Parathyroid adenoma (tissue), 2 donors: ENCODE data around the gene UBQLN4.
A peak's percentile ranks its signal among the peaks of the same experiment; 100 is the strongest.

Experiments used
- H2AFZ ChIP-seq: fragments of 300-600 bp; sonication (generic); one replicate; pipeline ENCODE4 v1.7.0; 2017; ENCODE audit warnings: antibody characterized with exemption, mild to moderate bottlenecking
- H3K27ac ChIP-seq: fragments of 300-600 bp; sonication (generic); one replicate; pipeline ENCODE4 v1.7.0; 2017
- H3K27me3 ChIP-seq: fragments of 300-600 bp; sonication (generic); one replicate; pipeline ENCODE4 v1.7.0; 2017; ENCODE audit warnings: low read length; ENCODE audit not compliant: control insufficient read depth, insufficient read depth
- H3K36me3 ChIP-seq: fragments of 300-600 bp; sonication (generic); one replicate; pipeline ENCODE4 v1.7.0; 2017; ENCODE audit warnings: low read length; ENCODE audit not compliant: control insufficient read depth, insufficient read depth
- H3K4me1 ChIP-seq: fragments of 300-600 bp; sonication (generic); one replicate; pipeline ENCODE4 v1.7.0; 2017; ENCODE audit warnings: control low read depth
- H3K4me2 ChIP-seq: fragments of 300-600 bp; sonication (generic); one replicate; pipeline ENCODE4 v1.7.0; 2017; ENCODE audit warnings: low read length
- H3K4me3 ChIP-seq: fragments of 300-600 bp; sonication (generic); one replicate; pipeline ENCODE4 v1.7.0; 2017; ENCODE audit warnings: low read depth, low read length
- H3K79me2 ChIP-seq: fragments of 300-600 bp; sonication (generic); one replicate; pipeline ENCODE4 v1.7.0; 2017; ENCODE audit warnings: control low read depth
- H3K9ac ChIP-seq: fragments of 300-600 bp; sonication (generic); one replicate; pipeline ENCODE4 v1.7.0; 2017; ENCODE audit warnings: mild to moderate bottlenecking
- H3K9me3 ChIP-seq: fragments of 300-600 bp; sonication (generic); one replicate; pipeline ENCODE4 v1.7.0; 2017; ENCODE audit warnings: low read length; ENCODE audit not compliant: control insufficient read depth
- CTCF ChIP-seq: fragments of 300-600 bp; sonication (generic); IDR thresholded peaks from one replicate; pipeline ENCODE4 v1.7.0; 2017; ENCODE audit warnings: antibody characterized with exemption, mild to moderate bottlenecking
- donor health status: primary hyperparathyroidism.

UBQLN4 gene

GRCh38 chr1:155996166-155996565 is 57.4 kb downstream of the UBQLN4 start:
- no peaks in the 10 kb centered on the region for H3K4me1 ChIP-seq
- H3K4me2 ChIP-seq: no peak overlapping the region
- no peak overlapping the region for H2AFZ ChIP-seq
- no peaks in the 10 kb centered on the region for H3K9me3 ChIP-seq
- no peaks in the 10 kb centered on the region for H3K36me3 ChIP-seq
- H3K27me3 ChIP-seq: no peaks in the 10 kb centered on the region
- H3K79me2 ChIP-seq: no peaks in the 10 kb centered on the region
- TF ChIP-seq CTCF: no peak
- no peak overlapping the region for H3K9ac ChIP-seq
- H3K4me3 ChIP-seq: no peak overlapping the region
- H3K27ac ChIP-seq: no peak overlapping the region

- H2AFZ ChIP-seq: no peak overlapping the region
- H3K9ac ChIP-seq: no peak overlapping the region
- H3K27ac ChIP-seq: no peak overlapping the region
- no peak overlapping the region for H3K4me3 ChIP-seq
- no peaks in the 10 kb centered on the region for H3K79me2 ChIP-seq
- no peaks in the 10 kb centered on the region for H3K27me3 ChIP-seq
- no peaks in the 10 kb centered on the region for H3K36me3 ChIP-seq
- H3K9me3 ChIP-seq: no peaks in the 10 kb centered on the region
- no peak for TF ChIP-seq CTCF
- no peak overlapping the region for H3K4me2 ChIP-seq
- H3K4me1 ChIP-seq: no peaks in the 10 kb centered on the region
Measured at GRCh38 chr1:155993595-155993994, 60.0 kb downstream of the UBQLN4 start.

GRCh38 chr1:155990005-155990739 is 63.4 kb downstream of the UBQLN4 start:
- Histone ChIP-seq H3K36me3 (no peaks in the 10 kb centered on the region), H3K9ac (no peak overlapping the region), H3K4me1 (no peaks in the 10 kb centered on the region), H3K9me3 (no peaks in the 10 kb centered on the region), H3K4me3 (no peak overlapping the region), H3K4me2 (no peak overlapping the region), H3K27me3 (no peaks in the 10 kb centered on the region), H3K27ac (no peak overlapping the region), H2AFZ (no peak overlapping the region), H3K79me2 (no peaks in the 10 kb centered on the region)
- no peak for TF ChIP-seq CTCF

GRCh38 chr1:155989242-155990004 is 64.2 kb downstream of the UBQLN4 start:
- Histone ChIP-seq H3K27ac (no peak overlapping the region), H3K4me1 (peaks cover 2% of the 10 kb centered on the region), H3K27me3 (no peaks in the 10 kb centered on the region), H3K4me2 (peak overlapping the region; percentile 55), H3K9me3 (no peaks in the 10 kb centered on the region), H3K36me3 (no peaks in the 10 kb centered on the region), H3K9ac (no peak overlapping the region), H3K4me3 (peak overlapping the region; percentile 34), H2AFZ (no peak overlapping the region), H3K79me2 (no peaks in the 10 kb centered on the region)
- TF ChIP-seq CTCF: peak; percentile 89
